Mesendoderm (in vitro differentiated cells): Measurements from ENCODE around the gene AFAP1.

ENCODE experiments used
- DNase-seq: peaks from one replicate; pipeline ENCODE4 v3.0.0; 2013
- H2AK5ac ChIP-seq: 2 replicates; pipeline ENCODE4 v1.6.1; 2013; ENCODE audit warnings: low read length, inconsistent platforms
- H2BK120ac ChIP-seq: 2 replicates; pipeline ENCODE4 v1.6.1; 2013; ENCODE audit warnings: low read depth, mild to moderate bottlenecking, low read length, moderate library complexity, mixed read lengths
- H2BK15ac ChIP-seq: replicated peaks from 2 replicates; pipeline ENCODE4 v1.6.1; 2013; ENCODE audit warnings: low read depth, mild to moderate bottlenecking, moderate library complexity
- H2BK5ac ChIP-seq: 2 replicates; pipeline ENCODE4 v1.6.1; 2013; ENCODE audit warnings: low read length, inconsistent platforms
- H3K18ac ChIP-seq: 2 replicates; pipeline ENCODE4 v1.6.1; 2013; ENCODE audit warnings: mild to moderate bottlenecking, low read length, mixed read lengths
- H3K23ac ChIP-seq: one replicate; pipeline ENCODE4 v1.6.1; 2013; ENCODE audit warnings: low read length
- H3K27ac ChIP-seq: 2 replicates; pipeline ENCODE4 v1.5.1; 2013; ENCODE audit warnings: low read depth, mild to moderate bottlenecking, inconsistent platforms, low read length, moderate library complexity
- H3K27me3 ChIP-seq: 2 replicates; pipeline ENCODE4 v1.6.1; 2013; ENCODE audit warnings: low read length, control low read depth, mild to moderate bottlenecking, inconsistent platforms; ENCODE audit not compliant: insufficient read depth, poor library complexity
- H3K36me3 ChIP-seq: 2 replicates; pipeline ENCODE4 v1.6.1; 2013; ENCODE audit warnings: low read length, inconsistent platforms; ENCODE audit not compliant: control insufficient read depth, insufficient read depth
- H3K4ac ChIP-seq: one replicate; pipeline ENCODE4 v1.6.1; 2013; ENCODE audit warnings: low read depth, mild to moderate bottlenecking, low read length, moderate library complexity
- H3K4me1 ChIP-seq: 2 replicates; pipeline ENCODE4 v1.6.1; 2013; ENCODE audit warnings: low read depth, low read length, inconsistent platforms; ENCODE audit not compliant: control insufficient read depth
- H3K4me2 ChIP-seq: 2 replicates; pipeline ENCODE4 v1.6.1; 2013; ENCODE audit warnings: low read length
- H3K4me3 ChIP-seq: 2 replicates; pipeline ENCODE4 v1.5.1; 2013; ENCODE audit warnings: mild to moderate bottlenecking, low read length
- H3K56ac ChIP-seq: one replicate; pipeline ENCODE4 v1.6.1; 2013; ENCODE audit warnings: low read length
- H3K79me1 ChIP-seq: 2 replicates; pipeline ENCODE4 v1.6.1; 2013; ENCODE audit warnings: low read length, inconsistent platforms
- H3K79me2 ChIP-seq: 2 replicates; pipeline ENCODE4 v1.6.1; 2013; ENCODE audit warnings: mild to moderate bottlenecking, low read length; ENCODE audit not compliant: control insufficient read depth, insufficient read depth
- H3K9ac ChIP-seq: 2 replicates; pipeline ENCODE4 v1.6.1; 2013; ENCODE audit warnings: low read length, inconsistent platforms
- H4K5ac ChIP-seq: one replicate; pipeline ENCODE4 v1.6.1; 2013; ENCODE audit warnings: low read length
- H4K8ac ChIP-seq: one replicate; pipeline ENCODE4 v1.6.1; 2013; ENCODE audit warnings: low read depth, mild to moderate bottlenecking, control low read depth, low read length, moderate library complexity
- WGBS: extraction: QIAGEN DNeasy Blood & Tissue Kit; methylation state at CpG from one replicate; pipeline ENCODE4 v1.1.7; 2013; ENCODE audit warnings: low lambda C conversion rate, missing lambda C conversion rate; ENCODE audit not compliant: insufficient coverage; ENCODE audit errors: extremely low coverage; 5-methylcytosine and 5-hydroxymethylcytosine counted together

AFAP1 gene

GRCh38 chr4:7741946-7742806 lies 197.5 kb downstream of the AFAP1 start:
- H3K36me3 ChIP-seq, result no peaks in the 10 kb centered on the region
- H4K5ac ChIP-seq, result no peak overlapping the region
- DNase-seq, result no peak
- H2BK15ac ChIP-seq, result no peak overlapping the region
- no peak overlapping the region for H3K27ac ChIP-seq
- no peak overlapping the region for H2BK5ac ChIP-seq
- no peak overlapping the region for H3K4me3 ChIP-seq
- H3K18ac ChIP-seq, result no peak overlapping the region
- H4K8ac ChIP-seq, result no peak overlapping the region
- no peaks in the 10 kb centered on the region for H3K79me1 ChIP-seq
- no CpG with 5 or more reads among the region's 18 CpGs for WGBS
- no peak overlapping the region for H3K23ac ChIP-seq
- H3K9ac ChIP-seq, result no peak overlapping the region
- no peak overlapping the region for H3K56ac ChIP-seq
- H2BK120ac ChIP-seq, result no peak overlapping the region
- H3K27me3 ChIP-seq, result no peaks in the 10 kb centered on the region
- H3K4me2 ChIP-seq, result no peak overlapping the region
- H3K79me2 ChIP-seq, result no peaks in the 10 kb centered on the region
- H2AK5ac ChIP-seq, result no peak overlapping the region
- no peak overlapping the region for H3K4ac ChIP-seq
- no peaks in the 10 kb centered on the region for H3K4me1 ChIP-seq

DNA sequence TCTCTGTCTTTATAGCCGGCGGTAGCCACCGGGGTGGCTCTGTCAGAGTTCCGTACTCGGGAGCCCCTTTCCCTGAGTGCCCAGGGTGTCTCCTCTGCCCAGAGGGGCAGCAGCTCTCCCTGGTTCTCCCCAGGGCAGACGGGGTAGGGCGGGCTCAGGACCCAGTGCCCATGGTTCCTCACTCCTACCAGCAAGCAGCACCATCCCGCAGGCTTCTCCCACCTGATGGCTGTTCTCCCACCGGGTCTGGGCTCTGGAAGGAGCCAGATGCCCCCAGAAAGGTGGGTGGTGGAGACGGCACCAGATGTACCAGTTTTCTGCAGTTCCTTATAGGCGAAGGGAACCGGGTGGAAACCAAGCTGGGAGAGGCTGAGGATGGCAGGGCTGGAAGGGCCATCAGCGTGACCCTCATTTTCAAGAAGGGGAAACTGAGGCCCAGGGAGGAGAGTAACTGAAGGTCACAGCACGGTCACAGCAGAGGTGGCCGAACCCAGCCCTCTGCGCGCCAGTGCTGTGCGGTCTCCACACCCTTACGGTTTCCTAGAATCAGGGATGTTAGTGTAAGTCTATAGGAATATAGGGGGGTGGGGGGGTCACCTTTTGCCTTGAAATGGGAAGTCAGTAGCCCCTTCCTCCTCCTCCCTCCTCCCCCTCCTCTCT lies 198.7 kb downstream of the AFAP1 start:
- no peak overlapping the region for H2BK120ac ChIP-seq
- H4K5ac ChIP-seq, result no peak overlapping the region
- no peak overlapping the region for H3K23ac ChIP-seq
- DNase-seq, result no peak
- H3K27ac ChIP-seq, result no peak overlapping the region
- H3K4me2 ChIP-seq, result no peak overlapping the region
- no CpG with 5 or more reads among the region's 19 CpGs for WGBS
- no peaks in the 10 kb centered on the region for H3K79me1 ChIP-seq
- no peaks in the 10 kb centered on the region for H3K27me3 ChIP-seq
- H3K4me1 ChIP-seq, result no peaks in the 10 kb centered on the region
- no peak overlapping the region for H3K9ac ChIP-seq
- H4K8ac ChIP-seq, result no peak overlapping the region
- no peak overlapping the region for H2BK15ac ChIP-seq
- no peak overlapping the region for H2BK5ac ChIP-seq
- no peak overlapping the region for H3K56ac ChIP-seq
- no peak overlapping the region for H3K18ac ChIP-seq
- no peak overlapping the region for H2AK5ac ChIP-seq
- no peaks in the 10 kb centered on the region for H3K79me2 ChIP-seq
- H3K4ac ChIP-seq, result no peak overlapping the region
- no peak overlapping the region for H3K4me3 ChIP-seq
- no peaks in the 10 kb centered on the region for H3K36me3 ChIP-seq

GRCh38 chr4:7739918-7740865 lies 199.5 kb downstream of the AFAP1 start:
- Histone ChIP-seq H3K27me3 (no peaks in the 10 kb centered on the region), H3K79me2 (no peaks in the 10 kb centered on the region), H2BK15ac (no peak overlapping the region), H3K27ac (no peak overlapping the region), H3K4me1 (no peaks in the 10 kb centered on the region), H3K18ac (no peak overlapping the region), H4K8ac (no peak overlapping the region), H2AK5ac (no peak overlapping the region), H2BK120ac (no peak overlapping the region), H4K5ac (no peak overlapping the region), H2BK5ac (no peak overlapping the region), H3K79me1 (no peaks in the 10 kb centered on the region), H3K56ac (no peak overlapping the region), H3K4me2 (no peak overlapping the region), H3K4ac (no peak overlapping the region), H3K9ac (no peak overlapping the region), H3K4me3 (no peak overlapping the region), H3K23ac (no peak overlapping the region), H3K36me3 (no peaks in the 10 kb centered on the region)
- no peak for DNase-seq
- WGBS, result no CpG with 5 or more reads among the region's 45 CpGs

DNA sequence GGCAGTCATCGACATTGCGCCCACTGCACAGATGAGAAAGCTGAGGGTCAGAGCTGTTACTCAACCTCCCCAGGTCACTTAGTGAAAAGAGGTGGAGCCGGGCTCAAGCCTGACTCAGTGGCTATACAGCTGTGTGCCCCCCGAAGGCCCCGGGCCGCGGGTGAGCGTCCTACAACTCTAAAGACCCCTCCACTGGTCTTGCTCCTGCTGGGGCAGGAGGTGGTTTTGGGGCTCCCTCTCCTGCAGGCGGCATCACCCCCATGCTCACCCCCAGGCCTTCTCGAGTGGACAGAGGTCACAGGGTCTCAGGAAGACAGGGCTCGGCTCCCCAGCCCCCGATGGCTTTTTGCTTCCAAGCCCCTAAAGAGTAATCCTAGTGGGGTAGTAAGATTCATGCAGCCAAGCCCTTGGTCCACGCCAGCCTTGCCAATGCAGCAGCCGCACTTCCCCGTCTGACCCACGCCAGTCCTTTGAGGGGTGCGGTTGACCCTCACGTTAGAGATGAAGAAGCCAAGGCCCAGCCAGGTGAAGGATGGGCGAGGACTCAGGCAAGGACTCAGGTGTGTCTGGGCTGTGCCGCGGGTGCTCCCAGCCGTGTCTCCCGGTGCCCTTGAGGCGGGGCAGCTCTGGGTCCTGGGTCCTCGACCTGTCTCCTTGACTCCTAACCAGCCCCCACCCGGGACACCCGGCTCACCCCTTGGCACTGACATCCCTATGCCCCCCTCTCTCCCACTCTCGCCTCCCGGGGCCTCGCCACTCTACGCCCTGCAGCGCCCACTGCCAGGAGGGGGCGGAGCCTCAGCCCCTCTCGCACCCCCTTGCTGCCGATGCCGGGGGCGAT lies 200.4 kb downstream of the AFAP1 start:
- Histone ChIP-seq H4K8ac (no peak overlapping the region), H3K79me1 (no peaks in the 10 kb centered on the region)

DNA sequence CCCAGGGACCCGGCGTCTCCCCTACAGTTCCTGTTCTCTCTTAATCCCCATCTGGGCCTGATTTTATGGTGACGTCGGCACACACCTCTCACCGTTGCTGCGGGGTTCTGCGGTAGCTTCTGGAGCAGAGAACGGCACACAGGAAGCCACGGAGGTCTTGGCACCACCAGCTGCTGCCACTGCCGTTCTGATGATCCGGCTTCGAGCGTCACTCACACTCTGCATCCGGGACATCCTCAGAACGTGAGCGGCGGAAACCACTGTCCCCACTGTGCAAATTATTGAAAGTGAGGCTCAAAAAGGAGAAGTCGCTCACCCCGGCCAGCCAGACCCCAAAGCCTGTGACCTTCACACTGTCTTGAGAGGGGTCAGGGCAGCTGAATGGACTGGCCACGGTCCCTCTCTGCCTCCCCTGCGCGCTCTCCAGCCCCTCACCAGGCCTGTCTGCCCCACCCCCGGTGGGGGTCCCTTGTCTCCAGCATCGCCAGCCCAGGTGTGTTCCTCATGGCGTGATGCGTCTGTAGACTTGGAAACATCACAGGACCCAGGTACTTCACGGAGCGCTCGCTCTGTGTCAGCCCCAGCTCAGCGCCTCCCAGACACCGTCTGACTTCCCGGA lies 201.1 kb downstream of the AFAP1 start:
- Histone ChIP-seq H3K79me1 (no peaks in the 10 kb centered on the region), H3K4me1 (no peaks in the 10 kb centered on the region), H2BK120ac (no peak overlapping the region), H3K4ac (no peak overlapping the region), H3K79me2 (no peaks in the 10 kb centered on the region), H3K4me2 (no peak overlapping the region), H3K27ac (no peak overlapping the region), H4K8ac (no peak overlapping the region), H2BK15ac (no peak overlapping the region), H3K23ac (no peak overlapping the region), H3K9ac (no peak overlapping the region), H2AK5ac (no peak overlapping the region), H3K56ac (no peak overlapping the region), H2BK5ac (no peak overlapping the region), H3K18ac (no peak overlapping the region), H4K5ac (no peak overlapping the region), H3K27me3 (no peaks in the 10 kb centered on the region), H3K4me3 (no peak overlapping the region), H3K36me3 (no peaks in the 10 kb centered on the region)
- DNase-seq, result no peak
- WGBS, result no CpG with 5 or more reads among the region's 32 CpGs

More for the DNA sequence above, 200.4 kb downstream of the AFAP1 start:
- no peak overlapping the region for H2BK15ac ChIP-seq
- WGBS, result no CpG with 5 or more reads among the region's 37 CpGs
- H3K18ac ChIP-seq, result no peak overlapping the region
- no peak overlapping the region for H3K23ac ChIP-seq
- H3K36me3 ChIP-seq, result no peaks in the 10 kb centered on the region
- H3K56ac ChIP-seq, result no peak overlapping the region
- no peak overlapping the region for H2BK5ac ChIP-seq
- H3K4me3 ChIP-seq, result no peak overlapping the region
- no peak for DNase-seq
- no peak overlapping the region for H2BK120ac ChIP-seq
- H3K4me2 ChIP-seq, result no peak overlapping the region
- H3K79me2 ChIP-seq, result no peaks in the 10 kb centered on the region
- no peak overlapping the region for H3K4ac ChIP-seq
- no peak overlapping the region for H2AK5ac ChIP-seq
- no peak overlapping the region for H3K27ac ChIP-seq
- no peaks in the 10 kb centered on the region for H3K4me1 ChIP-seq
- H3K27me3 ChIP-seq, result no peaks in the 10 kb centered on the region
- no peak overlapping the region for H4K5ac ChIP-seq
- H3K9ac ChIP-seq, result no peak overlapping the region
